ENCODE data around the gene NPSR1. TPM values are rescaled to one million over a fixed set of nuclear protein-coding genes. Genes with fewer than 3 reads are reported as not detected.

Gene NPSR1
- total RNA-seq, 1 experiment from 2014 or later: not detected

DNA sequence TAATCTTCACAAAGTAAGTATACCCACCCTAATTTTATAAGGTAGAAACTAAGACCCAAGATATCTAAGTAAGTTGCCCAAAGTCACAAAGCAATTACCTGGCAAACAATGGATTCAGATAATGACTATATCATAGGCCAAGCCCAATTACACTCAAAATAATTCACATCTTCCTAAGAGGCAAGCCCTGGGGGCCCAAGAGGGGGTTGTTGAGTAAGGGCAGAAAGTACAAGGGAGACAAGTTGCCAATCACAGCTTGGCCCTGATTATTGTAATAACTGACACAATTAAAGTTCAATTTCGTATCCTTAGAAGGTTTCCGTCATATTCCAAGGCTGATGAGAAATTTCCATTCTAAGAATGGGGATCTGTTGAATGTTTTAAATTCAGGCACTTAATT, 91.4 kb downstream of the NPSR1 start:
- no peak overlapping the region for H3K14ac ChIP-seq (ENCODE audit: insufficient read depth, low read length)
- H2BK5ac ChIP-seq (ENCODE audit: insufficient read length, low read length): no peak overlapping the region
- no peak overlapping the region for H2BK20ac ChIP-seq (ENCODE audit: low read depth, low read length, poor library complexity, severe bottlenecking)
- H2BK15ac ChIP-seq (ENCODE audit: low read depth, low read length): no peak overlapping the region
- WGBS (ENCODE audit: extremely low coverage, insufficient read length, low lambda C conversion rate): no CpG with 5 or more reads among the region's 2 CpGs
- H3T11ph ChIP-seq (ENCODE audit: low read length): no peak overlapping the region
- no peak overlapping the region for H3K4me3 Mint-ChIP-seq
- no peak for TF ChIP-seq CTCF (conservative IDR thresholded peaks at IDR 0.05)
- H3K79me1 ChIP-seq (ENCODE audit: insufficient read depth, low read depth, low read length, poor library complexity, severe bottlenecking): no peaks in the 10 kb centered on the region
- H2BK120ac ChIP-seq (ENCODE audit: low read depth, low read length, poor library complexity, severe bottlenecking): no peak overlapping the region
- H4K8ac ChIP-seq (replicated peaks; ENCODE audit: insufficient read length, low read depth, low read length): no peak overlapping the region
- H3K27ac ChIP-seq (ENCODE audit: insufficient read length, low read depth, low read length): no peak overlapping the region
- no peak overlapping the region for H2AK5ac ChIP-seq (ENCODE audit: insufficient read length, low read length)
- no peak overlapping the region for H2BK12ac ChIP-seq (ENCODE audit: insufficient read length, low read depth, low read length)
- no peak overlapping the region for H4K91ac ChIP-seq (ENCODE audit: insufficient read length, low read depth, low read length)
- no peak overlapping the region for H3K23ac ChIP-seq (ENCODE audit: insufficient read length, low read depth, low read length)
- H4K20me1 ChIP-seq (ENCODE audit: control insufficient read depth, insufficient read depth, insufficient read length): no peaks in the 10 kb centered on the region
- no peak overlapping the region for H3K4ac ChIP-seq (ENCODE audit: low read depth, low read length)
- H3K27me3 Mint-ChIP-seq (ENCODE audit: low read depth): no peaks in the 10 kb centered on the region
- no peak overlapping the region for H3K27ac Mint-ChIP-seq
- no peak overlapping the region for H3K56ac ChIP-seq (ENCODE audit: insufficient read length, low read depth, low read length)
- peaks cover 2 to 10% of the 10 kb centered on the region in 2 experiments; a peak in 2 of 4 replicates for H3K4me1 Mint-ChIP-seq
- H3K9me3 Mint-ChIP-seq: no peaks in the 10 kb centered on the region
- no peaks in the 10 kb centered on the region for H3K23me2 ChIP-seq (ENCODE audit: insufficient read length, low read depth, low read length, poor library complexity, severe bottlenecking)
- no peak overlapping the region for H4K5ac ChIP-seq (ENCODE audit: insufficient read length, low read depth, low read length)
- H3K27me3 ChIP-seq (ENCODE audit: insufficient read depth, low read length): no peaks in the 10 kb centered on the region
- H3K9me3 ChIP-seq (ENCODE audit: control insufficient read depth, low read depth, low read length): no peaks in the 10 kb centered on the region
- H3K18ac ChIP-seq (ENCODE audit: insufficient read length, low read depth, low read length): no peak overlapping the region
- no peak overlapping the region for H2AFZ ChIP-seq (ENCODE audit: low read length)
- no peaks in the 10 kb centered on the region for H3K4me1 ChIP-seq (ENCODE audit: insufficient read depth, low read length)
- H3K9ac ChIP-seq (ENCODE audit: extremely low read depth, insufficient read length, low read length): no peak overlapping the region
- H3K36me3 Mint-ChIP-seq (ENCODE audit: insufficient read depth in 1 of 3, low read depth in 3 of 3): no peaks in the 10 kb centered on the region
- no peaks in the 10 kb centered on the region for H3K79me2 ChIP-seq (ENCODE audit: insufficient read depth, low read length)
- no peak for DNase-seq
- no peak overlapping the region for H3K4me2 ChIP-seq (ENCODE audit: insufficient read depth, insufficient read length, low read length)
